ENCODE measurements around the gene EIF4EBP3. TPM values are rescaled to one million over a fixed set of nuclear protein-coding genes. Genes with fewer than 3 reads are reported as not detected.

Gene EIF4EBP3
- total RNA-seq, 1 experiment from 2014 or later, result 7.7 TPM

DNA sequence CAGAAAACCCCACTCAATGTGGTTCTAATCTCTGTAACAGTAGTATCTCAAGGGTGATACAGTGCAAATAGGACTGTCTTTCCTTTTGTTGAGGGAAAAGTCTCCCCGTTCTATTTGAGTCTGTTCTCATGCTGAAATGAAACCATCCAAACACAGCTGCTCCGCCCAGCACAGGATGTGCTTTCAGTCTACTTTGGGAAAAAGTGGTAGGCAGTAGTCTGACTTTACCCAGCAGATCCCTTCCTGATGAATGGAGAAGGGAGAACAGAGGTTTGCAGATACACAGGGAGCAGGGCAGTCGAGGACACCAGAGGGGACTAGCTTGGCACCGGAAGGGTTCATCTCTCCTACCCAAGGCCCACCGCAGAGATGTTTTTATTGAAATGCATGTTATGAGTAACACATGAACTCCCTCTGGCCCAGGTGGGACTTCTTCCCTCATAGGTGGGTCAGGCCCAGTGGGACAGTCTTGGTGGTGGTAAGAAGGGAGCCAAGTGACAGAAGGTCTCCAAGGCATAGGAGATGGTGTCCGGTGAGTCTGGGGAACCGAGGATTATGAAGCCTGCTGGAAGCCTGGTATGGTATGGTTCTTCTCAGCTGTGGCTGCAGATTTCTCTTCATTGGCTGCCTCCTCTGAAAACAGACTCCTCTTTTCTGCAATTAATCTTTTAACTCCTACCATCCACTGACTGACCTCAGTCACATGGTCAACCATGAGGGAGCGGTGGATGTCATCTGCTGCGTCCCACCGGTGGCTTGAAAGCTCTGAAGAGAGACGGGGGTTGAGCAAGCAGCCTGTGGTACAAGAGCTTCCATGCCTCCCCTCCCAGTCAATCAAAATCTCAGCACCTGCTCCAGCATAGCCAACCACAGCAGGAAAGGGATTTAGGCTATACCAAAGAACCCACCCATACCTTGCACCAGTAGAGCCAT, 3.0 kb downstream of the EIF4EBP3 start:
- Histone ChIP-seq H2BK120ac (ENCODE audit: low read depth, low read length, poor library complexity, severe bottlenecking) (no peak overlapping the region), H4K20me1 (ENCODE audit: control insufficient read depth, insufficient read depth, insufficient read length) (no peaks in the 10 kb centered on the region), H3K4me1 (ENCODE audit: insufficient read depth, low read length) (0 out of 2 replicates have a peak, but pooled peaks cover 7% of the 10 kb centered on the region), H3K23ac (ENCODE audit: insufficient read length, low read depth, low read length) (no peak overlapping the region), H2AFZ (ENCODE audit: low read length) (no peak overlapping the region), H3K14ac (ENCODE audit: insufficient read depth, low read length) (no peak overlapping the region), H3K56ac (ENCODE audit: insufficient read length, low read depth, low read length) (no peak overlapping the region), H2BK5ac (ENCODE audit: insufficient read length, low read length) (no peak overlapping the region), H3K9ac (ENCODE audit: extremely low read depth, insufficient read length, low read length) (no peak overlapping the region), H2AK5ac (ENCODE audit: insufficient read length, low read length) (no peak overlapping the region), H3K27ac (ENCODE audit: insufficient read length, low read depth, low read length) (no peak overlapping the region), H3K27me3 (ENCODE audit: insufficient read depth, low read length) (no peaks in the 10 kb centered on the region), H3K79me1 (ENCODE audit: insufficient read depth, low read depth, low read length, poor library complexity, severe bottlenecking) (no peaks in the 10 kb centered on the region), H4K91ac (ENCODE audit: insufficient read length, low read depth, low read length) (no peak overlapping the region), H2BK15ac (ENCODE audit: low read depth, low read length) (no peak overlapping the region), H3T11ph (ENCODE audit: low read length) (no peak overlapping the region), H3K9me3 (ENCODE audit: control insufficient read depth, low read depth, low read length) (no peaks in the 10 kb centered on the region), H4K8ac (replicated peaks; ENCODE audit: insufficient read length, low read depth, low read length) (no peak overlapping the region), H2BK20ac (ENCODE audit: low read depth, low read length, poor library complexity, severe bottlenecking) (no peak overlapping the region), H3K79me2 (ENCODE audit: insufficient read depth, low read length) (no peaks in the 10 kb centered on the region; the same call in 1 of the 2 replicates), H3K4me2 (ENCODE audit: insufficient read depth, insufficient read length, low read length) (no peak overlapping the region), H3K18ac (ENCODE audit: insufficient read length, low read depth, low read length) (no peak overlapping the region), H2BK12ac (ENCODE audit: insufficient read length, low read depth, low read length) (no peak overlapping the region), H4K5ac (ENCODE audit: insufficient read length, low read depth, low read length) (no peak overlapping the region), H3K23me2 (ENCODE audit: insufficient read length, low read depth, low read length, poor library complexity, severe bottlenecking) (peaks cover 7% of the 10 kb centered on the region), H3K4ac (ENCODE audit: low read depth, low read length) (no peak overlapping the region)
- peaks cover 14 to 65% (median 43%) of the 10 kb centered on the region in 3 experiments; a peak in 6 of 7 replicates for H3K36me3 Mint-ChIP-seq (ENCODE audit: insufficient read depth in 1 of 3, low read depth in 3 of 3)
- DNase-seq, result no peak
- no peak overlapping the region for H3K4me3 Mint-ChIP-seq
- H3K9me3 Mint-ChIP-seq, result no peaks in the 10 kb centered on the region
- TF ChIP-seq, protein P1, sequence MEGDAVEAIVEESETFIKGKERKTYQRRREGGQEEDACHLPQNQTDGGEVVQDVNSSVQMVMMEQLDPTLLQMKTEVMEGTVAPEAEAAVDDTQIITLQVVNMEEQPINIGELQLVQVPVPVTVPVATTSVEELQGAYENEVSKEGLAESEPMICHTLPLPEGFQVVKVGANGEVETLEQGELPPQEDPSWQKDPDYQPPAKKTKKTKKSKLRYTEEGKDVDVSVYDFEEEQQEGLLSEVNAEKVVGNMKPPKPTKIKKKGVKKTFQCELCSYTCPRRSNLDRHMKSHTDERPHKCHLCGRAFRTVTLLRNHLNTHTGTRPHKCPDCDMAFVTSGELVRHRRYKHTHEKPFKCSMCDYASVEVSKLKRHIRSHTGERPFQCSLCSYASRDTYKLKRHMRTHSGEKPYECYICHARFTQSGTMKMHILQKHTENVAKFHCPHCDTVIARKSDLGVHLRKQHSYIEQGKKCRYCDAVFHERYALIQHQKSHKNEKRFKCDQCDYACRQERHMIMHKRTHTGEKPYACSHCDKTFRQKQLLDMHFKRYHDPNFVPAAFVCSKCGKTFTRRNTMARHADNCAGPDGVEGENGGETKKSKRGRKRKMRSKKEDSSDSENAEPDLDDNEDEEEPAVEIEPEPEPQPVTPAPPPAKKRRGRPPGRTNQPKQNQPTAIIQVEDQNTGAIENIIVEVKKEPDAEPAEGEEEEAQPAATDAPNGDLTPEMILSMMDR (conservative IDR thresholded peaks at IDR 0.05), result no peak
- H3K27me3 Mint-ChIP-seq (ENCODE audit: low read depth), result no peaks in the 10 kb centered on the region
- no peak overlapping the region; a peak in 2 of 7 replicates for H3K27ac Mint-ChIP-seq
- no CpG with 5 or more reads among the region's 11 CpGs for WGBS (ENCODE audit: extremely low coverage, insufficient read length, low lambda C conversion rate)
- H3K4me1 Mint-ChIP-seq, result peaks cover 28 to 31% of the 10 kb centered on the region in 2 experiments
